Neural crest cell (in vitro differentiated cells): ENCODE data around the gene CD99. TPM values are rescaled to one million over a fixed set of nuclear protein-coding genes. Genes with fewer than 3 reads are reported as not detected.
A peak's percentile ranks its signal among the peaks of the same experiment; 100 is the strongest.

ENCODE experiments used
- DNase-seq: peaks from one replicate; pipeline ENCODE4 v3.0.0; 2021; ENCODE audit warnings: low read depth, mixed read lengths, low spot score
- H3K27ac Mint-ChIP-seq: one replicate; pipeline ENCODE4 v1.8.0; 2021; ENCODE audit warnings: mild to moderate bottlenecking, mixed read lengths; ENCODE audit not compliant: unreplicated experiment
- H3K27me3 Mint-ChIP-seq: 2 replicates; pipeline ENCODE4 v1.8.0; 2021; ENCODE audit warnings: low read depth, mild to moderate bottlenecking, mixed read lengths
- H3K36me3 Mint-ChIP-seq: 2 replicates; pipeline ENCODE4 v1.8.0; 2021; ENCODE audit warnings: low read depth, mild to moderate bottlenecking, mixed read lengths
- H3K4me1 Mint-ChIP-seq: 2 replicates; pipeline ENCODE4 v1.8.0; 2021; ENCODE audit warnings: mixed read lengths
- H3K4me3 Mint-ChIP-seq: one replicate; pipeline ENCODE4 v1.8.0; 2021; ENCODE audit warnings: mild to moderate bottlenecking, mixed read lengths
- H3K9me3 Mint-ChIP-seq: 2 replicates; pipeline ENCODE4 v1.8.0; 2021; ENCODE audit warnings: mixed read lengths
- total RNA-seq: library from RNA; stranded (reverse); gene quantifications from 2 replicates; pipeline ENCODE4 v1.2.1, GENCODE V29; 2021
- TF ChIP-seq, protein P1 (sequence below): fragments of 200-600 bp; sonication (generic); conservative IDR thresholded peaks from 2 replicates; pipeline ENCODE4 v1.5.0; 2021; ENCODE audit warnings: antibody characterized with exemption, mild to moderate bottlenecking

The CD99 gene
- total RNA-seq, 1 donor from 2014 or later = 165 TPM

- Mint-ChIP-seq H3K4me1 (peaks cover 6% of the 10 kb centered on the region), H3K4me3 (no peak overlapping the region), H3K27me3 (peaks cover 4% of the 10 kb centered on the region), H3K9me3 (no peaks in the 10 kb centered on the region), H3K36me3 (no peaks in the 10 kb centered on the region), H3K27ac (no peak overlapping the region)
- no peak for DNase-seq
- TF ChIP-seq, protein P1, sequence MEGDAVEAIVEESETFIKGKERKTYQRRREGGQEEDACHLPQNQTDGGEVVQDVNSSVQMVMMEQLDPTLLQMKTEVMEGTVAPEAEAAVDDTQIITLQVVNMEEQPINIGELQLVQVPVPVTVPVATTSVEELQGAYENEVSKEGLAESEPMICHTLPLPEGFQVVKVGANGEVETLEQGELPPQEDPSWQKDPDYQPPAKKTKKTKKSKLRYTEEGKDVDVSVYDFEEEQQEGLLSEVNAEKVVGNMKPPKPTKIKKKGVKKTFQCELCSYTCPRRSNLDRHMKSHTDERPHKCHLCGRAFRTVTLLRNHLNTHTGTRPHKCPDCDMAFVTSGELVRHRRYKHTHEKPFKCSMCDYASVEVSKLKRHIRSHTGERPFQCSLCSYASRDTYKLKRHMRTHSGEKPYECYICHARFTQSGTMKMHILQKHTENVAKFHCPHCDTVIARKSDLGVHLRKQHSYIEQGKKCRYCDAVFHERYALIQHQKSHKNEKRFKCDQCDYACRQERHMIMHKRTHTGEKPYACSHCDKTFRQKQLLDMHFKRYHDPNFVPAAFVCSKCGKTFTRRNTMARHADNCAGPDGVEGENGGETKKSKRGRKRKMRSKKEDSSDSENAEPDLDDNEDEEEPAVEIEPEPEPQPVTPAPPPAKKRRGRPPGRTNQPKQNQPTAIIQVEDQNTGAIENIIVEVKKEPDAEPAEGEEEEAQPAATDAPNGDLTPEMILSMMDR = no peak
Measured at GRCh38 chrX:2682565-2683177, 8.4 kb upstream of the CD99 start.

GRCh38 chrX:2684256-2684655 lies 6.8 kb upstream of the CD99 start:
- Mint-ChIP-seq H3K4me3 (no peak overlapping the region), H3K4me1 (peaks cover 6% of the 10 kb centered on the region), H3K27me3 (peaks cover 3% of the 10 kb centered on the region), H3K9me3 (no peaks in the 10 kb centered on the region), H3K27ac (no peak overlapping the region), H3K36me3 (no peaks in the 10 kb centered on the region)
- DNase-seq = no peak
- TF ChIP-seq, protein P1 = no peak

DNA sequence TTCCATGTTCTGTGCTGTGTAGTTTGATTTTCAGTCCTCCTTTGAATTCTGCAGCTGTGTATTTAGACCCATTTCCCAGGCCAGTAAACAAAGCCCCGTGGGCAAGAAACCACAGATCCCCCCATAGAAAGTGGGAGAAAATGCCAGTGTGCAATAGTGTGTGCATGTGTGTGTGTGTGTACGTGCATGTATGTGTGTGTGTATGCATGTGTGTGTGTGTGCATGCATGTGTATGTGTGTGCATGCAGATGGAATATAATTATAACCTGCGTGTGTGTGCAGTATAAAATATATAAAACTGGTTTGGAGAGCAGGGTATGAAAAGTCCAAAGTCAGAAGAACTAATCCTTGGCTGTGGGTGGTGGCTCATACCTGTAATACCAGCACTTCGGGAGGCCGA lies 5.2 kb upstream of the CD99 start:
- Mint-ChIP-seq H3K27me3 (peaks cover 3% of the 10 kb centered on the region), H3K4me1 (peaks cover 6% of the 10 kb centered on the region), H3K36me3 (no peaks in the 10 kb centered on the region), H3K27ac (no peak overlapping the region), H3K9me3 (no peaks in the 10 kb centered on the region), H3K4me3 (no peak overlapping the region)
- TF ChIP-seq, protein P1 = no peak
- no peak for DNase-seq

DNA sequence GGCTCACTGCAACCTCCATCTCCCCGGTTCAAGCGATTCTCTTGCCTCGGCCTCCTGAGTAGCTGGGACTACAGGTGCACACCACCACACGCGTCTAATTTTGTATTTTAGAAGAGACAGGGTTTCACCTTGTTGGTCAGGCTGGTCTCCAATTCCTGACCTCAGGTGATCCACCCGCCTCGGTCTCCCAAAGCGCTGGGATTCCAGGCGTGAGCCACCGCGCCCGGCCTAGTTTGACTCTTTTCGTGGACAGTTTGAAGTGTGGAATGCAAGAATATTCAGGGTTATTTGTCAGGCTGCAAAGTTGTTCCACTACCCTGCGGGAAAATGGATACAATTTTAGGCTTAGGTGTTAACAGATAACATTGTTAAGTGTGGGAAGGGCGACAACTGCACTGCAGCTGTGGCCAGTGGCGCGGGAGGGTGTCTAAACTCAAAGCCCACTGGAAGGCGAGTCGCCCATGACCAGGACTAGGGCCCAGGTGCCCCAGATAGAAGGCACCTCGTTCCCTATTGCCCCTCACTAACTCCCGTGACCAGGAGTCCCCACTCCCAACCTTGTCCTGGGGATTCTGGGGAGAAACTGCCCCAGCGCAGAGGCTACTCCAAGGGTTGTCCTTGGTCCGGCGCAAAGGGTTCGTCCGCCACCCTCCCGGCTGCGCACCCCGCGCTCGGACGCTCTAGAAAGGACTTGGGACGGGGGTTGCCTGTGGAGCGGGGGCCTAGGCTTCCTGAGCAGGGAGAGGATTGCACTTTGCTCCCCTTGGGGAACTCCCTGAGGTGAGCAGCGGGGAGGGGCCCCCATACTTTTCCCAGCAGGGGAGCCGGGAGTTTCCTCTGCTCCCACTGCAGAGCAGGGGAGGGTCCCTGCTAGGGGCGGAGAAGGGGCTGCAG lies 1.1 kb upstream of the CD99 start:
- Mint-ChIP-seq H3K9me3 (no peaks in the 10 kb centered on the region), H3K36me3 (no peaks in the 10 kb centered on the region), H3K27me3 (peaks cover 11% of the 10 kb centered on the region), H3K4me1 (peaks cover 38% of the 10 kb centered on the region), H3K27ac (no peak overlapping the region), H3K4me3 (peak overlapping the region; percentile 88)
- no peak for DNase-seq
- TF ChIP-seq, protein P1 = no peak

GRCh38 chrX:2691543-2692220 lies 587 bp downstream of the CD99 start:
- Mint-ChIP-seq H3K27me3 (peaks cover 11% of the 10 kb centered on the region), H3K27ac (peak overlapping the region; percentile 96), H3K9me3 (no peaks in the 10 kb centered on the region), H3K36me3 (no peaks in the 10 kb centered on the region), H3K4me1 (peaks cover 47% of the 10 kb centered on the region), H3K4me3 (peak overlapping the region; percentile 95)
- peak; percentile 32 for DNase-seq
- TF ChIP-seq, protein P1 = no peak
